ENCODE results near the gene SLC25A30.

The SLC25A30 gene

DNA sequence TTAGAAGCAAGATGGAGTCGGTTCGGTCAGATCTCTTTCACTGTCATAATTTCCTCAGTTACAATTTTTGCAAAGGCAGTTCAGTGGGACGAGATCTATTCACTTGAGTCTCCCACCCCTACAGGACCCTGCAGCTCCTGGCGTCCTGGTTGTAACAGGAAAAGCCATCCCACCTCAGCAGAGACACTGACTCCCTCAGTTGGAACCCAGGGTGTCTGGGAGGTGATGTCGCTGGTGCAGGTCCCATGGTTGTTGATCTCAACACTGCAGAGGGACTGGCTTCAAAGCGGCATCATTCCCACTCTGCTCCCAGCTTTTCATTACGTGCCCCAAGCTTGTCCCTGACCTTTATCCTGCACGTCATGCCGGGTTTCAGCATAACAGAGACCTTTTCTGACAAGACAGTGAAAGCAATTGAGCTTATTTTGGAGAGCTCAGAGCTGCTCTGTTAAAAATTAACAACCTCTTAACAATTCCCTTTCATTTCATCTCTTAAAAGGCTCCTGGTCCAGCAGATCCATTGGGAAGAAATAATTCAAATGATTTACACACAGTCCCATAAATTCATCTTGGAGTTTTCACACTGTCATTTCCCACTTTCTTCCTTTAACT is 29.0 kb upstream of the SLC25A30 start:
- H2BK120ac ChIP-seq (ENCODE audit: insufficient read depth, low read length, poor library complexity): peak overlapping the region; percentile 22
- H3K79me2 ChIP-seq (ENCODE audit: control insufficient read depth, insufficient read depth, low read length, poor library complexity): no peaks in the 10 kb centered on the region
- H3K4ac ChIP-seq (ENCODE audit: low read depth, low read length): peak overlapping the region; percentile 10
- H3K36me3 ChIP-seq (ENCODE audit: control insufficient read depth in 1 of 2, insufficient read depth in 2 of 2, low read length in 2 of 2): no peaks in the 10 kb centered on the region
- no peak overlapping the region for H3K9ac ChIP-seq (ENCODE audit: low read length)
- H4K12ac ChIP-seq (ENCODE audit: low read depth, low read length): peak overlapping the region; percentile 44
- H3K14ac ChIP-seq (ENCODE audit: low read length): no peak overlapping the region
- H2AFZ ChIP-seq (ENCODE audit: insufficient read depth, low read length, poor library complexity): no peak overlapping the region
- no peak for DNase-seq
- no CpG with 5 or more reads among the region's 9 CpGs for WGBS (ENCODE audit: extremely low coverage, insufficient coverage, insufficient read length)
- no peaks in the 10 kb centered on the region for H3K9me3 ChIP-seq (ENCODE audit: insufficient read depth, low read depth, low read length)
- H3K27ac ChIP-seq (ENCODE audit: low read depth, low read length): no peak overlapping the region
- no peak overlapping the region for H3K4me3 ChIP-seq (ENCODE audit: low read depth, low read length)
- H2BK12ac ChIP-seq (ENCODE audit: low read length): peak overlapping the region; percentile 80
- peaks cover 2 to 3% of the 10 kb centered on the region in 2 experiments for H3K4me1 ChIP-seq (ENCODE audit: control insufficient read depth in 1 of 2, insufficient read depth in 2 of 2, low read length in 2 of 2)
- H3K23ac ChIP-seq (ENCODE audit: low read length): no peak overlapping the region
- no peak overlapping the region for H2AK5ac ChIP-seq (ENCODE audit: low read length)
- H4K91ac ChIP-seq (ENCODE audit: low read depth, low read length): peak overlapping the region; percentile 57
- no peak overlapping the region for H2BK5ac ChIP-seq (ENCODE audit: low read depth, low read length, poor library complexity)
- no peaks in the 10 kb centered on the region for H3K79me1 ChIP-seq (ENCODE audit: low read length)
- no peaks in the 10 kb centered on the region for H3K27me3 ChIP-seq (ENCODE audit: insufficient read depth, low read length)
- H3K4me2 ChIP-seq (ENCODE audit: low read length): no peak overlapping the region
- peak overlapping the region; percentile 29 for H4K8ac ChIP-seq (ENCODE audit: low read depth, low read length)
- H3K18ac ChIP-seq (ENCODE audit: low read length): no peak overlapping the region

DNA sequence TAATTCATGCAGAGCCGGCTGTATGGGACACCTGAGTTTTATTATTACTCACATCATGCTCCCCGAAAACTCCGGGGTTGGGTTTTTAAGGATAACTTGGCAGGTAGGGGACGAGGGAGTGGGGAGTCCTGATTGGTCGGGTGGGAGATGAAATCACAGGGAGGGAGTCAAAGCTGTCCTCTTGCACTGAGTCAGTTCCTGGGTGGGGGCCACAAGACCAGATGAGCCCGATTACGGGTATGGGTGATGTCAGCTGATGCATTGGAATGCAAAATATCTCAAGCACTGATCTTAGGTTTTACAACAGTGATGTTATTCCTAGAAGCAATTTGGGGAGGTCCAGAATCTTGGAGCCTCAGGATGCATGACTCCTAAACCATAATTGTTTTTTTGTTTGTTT is 28.0 kb upstream of the SLC25A30 start:
- no peak overlapping the region for H3K27ac ChIP-seq (ENCODE audit: low read depth, low read length)
- no peaks in the 10 kb centered on the region for H3K79me1 ChIP-seq (ENCODE audit: low read length)
- H2AK5ac ChIP-seq (ENCODE audit: low read length): no peak overlapping the region
- H3K18ac ChIP-seq (ENCODE audit: low read length): no peak overlapping the region
- H3K9ac ChIP-seq (ENCODE audit: low read length): no peak overlapping the region
- H3K4ac ChIP-seq (ENCODE audit: low read depth, low read length): no peak overlapping the region
- H3K4me1 ChIP-seq (ENCODE audit: control insufficient read depth in 1 of 2, insufficient read depth in 2 of 2, low read length in 2 of 2): peaks cover 2 to 3% of the 10 kb centered on the region in 2 experiments
- H3K4me2 ChIP-seq (ENCODE audit: low read length): no peak overlapping the region
- H3K79me2 ChIP-seq (ENCODE audit: control insufficient read depth, insufficient read depth, low read length, poor library complexity): no peaks in the 10 kb centered on the region
- no peaks in the 10 kb centered on the region for H3K27me3 ChIP-seq (ENCODE audit: insufficient read depth, low read length)
- peak; percentile 35 to 66 for DNase-seq
- WGBS (ENCODE audit: extremely low coverage, insufficient coverage, insufficient read length): no CpG with 5 or more reads among the region's 7 CpGs
- no peak overlapping the region for H2BK120ac ChIP-seq (ENCODE audit: insufficient read depth, low read length, poor library complexity)
- H3K9me3 ChIP-seq (ENCODE audit: insufficient read depth, low read depth, low read length): no peaks in the 10 kb centered on the region
- no peak overlapping the region for H2BK5ac ChIP-seq (ENCODE audit: low read depth, low read length, poor library complexity)
- H3K14ac ChIP-seq (ENCODE audit: low read length): no peak overlapping the region
- H4K12ac ChIP-seq (ENCODE audit: low read depth, low read length): no peak overlapping the region
- H4K8ac ChIP-seq (ENCODE audit: low read depth, low read length): no peak overlapping the region
- H2BK12ac ChIP-seq (ENCODE audit: low read length): no peak overlapping the region
- no peaks in the 10 kb centered on the region for H3K36me3 ChIP-seq (ENCODE audit: control insufficient read depth in 1 of 2, insufficient read depth in 2 of 2, low read length in 2 of 2)
- H3K4me3 ChIP-seq (ENCODE audit: low read depth, low read length): no peak overlapping the region
- H3K23ac ChIP-seq (ENCODE audit: low read length): no peak overlapping the region
- H4K91ac ChIP-seq (ENCODE audit: low read depth, low read length): no peak overlapping the region
- H2AFZ ChIP-seq (ENCODE audit: insufficient read depth, low read length, poor library complexity): no peak overlapping the region

DNA sequence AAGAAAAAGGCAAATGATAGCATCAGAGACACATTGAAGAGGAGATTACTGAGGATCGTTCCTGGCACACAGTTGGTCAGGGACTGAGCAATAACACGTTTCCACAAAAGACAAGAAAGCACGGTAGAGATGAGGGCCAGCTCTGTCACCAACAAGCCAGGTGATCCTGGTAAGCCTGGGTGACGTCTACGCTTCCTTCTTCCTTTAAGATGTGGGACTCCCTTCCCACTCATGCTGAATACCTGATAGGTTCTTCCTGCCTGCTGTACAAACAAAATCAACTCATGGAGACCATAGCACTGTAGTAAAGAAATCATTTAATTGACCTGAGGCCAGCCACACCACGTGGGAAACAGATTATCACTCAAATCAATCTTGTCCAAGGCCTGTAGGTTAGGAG is 26.9 kb upstream of the SLC25A30 start:
- H4K91ac ChIP-seq (ENCODE audit: low read depth, low read length): no peak overlapping the region
- no peak overlapping the region for H3K9ac ChIP-seq (ENCODE audit: low read length)
- H3K27ac ChIP-seq (ENCODE audit: low read depth, low read length): no peak overlapping the region
- H2BK5ac ChIP-seq (ENCODE audit: low read depth, low read length, poor library complexity): no peak overlapping the region
- no peak overlapping the region for H4K8ac ChIP-seq (ENCODE audit: low read depth, low read length)
- H3K4me3 ChIP-seq (ENCODE audit: low read depth, low read length): no peak overlapping the region
- no CpG with 5 or more reads among the region's 6 CpGs for whole genome bisulfite sequencing (ENCODE audit: extremely low coverage, insufficient coverage, insufficient read length)
- H2AK5ac ChIP-seq (ENCODE audit: low read length): no peak overlapping the region
- H3K18ac ChIP-seq (ENCODE audit: low read length): no peak overlapping the region
- H2AFZ ChIP-seq (ENCODE audit: insufficient read depth, low read length, poor library complexity): no peak overlapping the region
- peaks cover 3 to 5% of the 10 kb centered on the region in 2 experiments for H3K4me1 ChIP-seq (ENCODE audit: control insufficient read depth in 1 of 2, insufficient read depth in 2 of 2, low read length in 2 of 2)
- H2BK120ac ChIP-seq (ENCODE audit: insufficient read depth, low read length, poor library complexity): no peak overlapping the region
- H3K79me2 ChIP-seq (ENCODE audit: control insufficient read depth, insufficient read depth, low read length, poor library complexity): no peaks in the 10 kb centered on the region
- H3K79me1 ChIP-seq (ENCODE audit: low read length): no peaks in the 10 kb centered on the region
- H3K23ac ChIP-seq (ENCODE audit: low read length): no peak overlapping the region
- H3K36me3 ChIP-seq (ENCODE audit: control insufficient read depth in 1 of 2, insufficient read depth in 2 of 2, low read length in 2 of 2): no peaks in the 10 kb centered on the region
- DNase-seq: peak; percentile 19 to 29
- H3K14ac ChIP-seq (ENCODE audit: low read length): no peak overlapping the region
- no peak overlapping the region for H3K4me2 ChIP-seq (ENCODE audit: low read length)
- no peaks in the 10 kb centered on the region for H3K27me3 ChIP-seq (ENCODE audit: insufficient read depth, low read length)
- H3K9me3 ChIP-seq (ENCODE audit: insufficient read depth, low read depth, low read length): no peaks in the 10 kb centered on the region
- H2BK12ac ChIP-seq (ENCODE audit: low read length): no peak overlapping the region
- no peak overlapping the region for H3K4ac ChIP-seq (ENCODE audit: low read depth, low read length)
- no peak overlapping the region for H4K12ac ChIP-seq (ENCODE audit: low read depth, low read length)

DNA sequence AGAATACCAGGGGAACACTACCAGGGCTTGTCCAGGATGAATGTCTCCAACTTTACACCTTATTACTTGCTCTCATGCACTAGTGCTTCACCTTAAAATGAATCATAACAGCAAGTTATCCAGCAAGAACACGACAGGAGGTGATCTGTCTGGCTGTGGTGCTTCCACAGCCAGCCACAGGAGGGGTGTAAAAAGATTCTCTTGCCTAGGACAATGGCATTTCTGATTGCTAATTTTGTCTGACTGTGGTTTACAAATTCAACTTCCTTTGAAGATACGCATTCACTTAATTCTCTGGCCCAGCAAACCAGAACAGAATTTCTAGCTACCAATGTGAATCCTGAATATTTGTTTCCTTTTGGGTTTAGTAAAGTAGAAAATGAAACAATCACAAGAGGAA is 23.5 kb upstream of the SLC25A30 start:
- no peak overlapping the region for H4K8ac ChIP-seq (ENCODE audit: low read depth, low read length)
- H3K9me3 ChIP-seq (ENCODE audit: insufficient read depth, low read depth, low read length): no peaks in the 10 kb centered on the region
- no peaks in the 10 kb centered on the region for H3K79me2 ChIP-seq (ENCODE audit: control insufficient read depth, insufficient read depth, low read length, poor library complexity)
- no peak overlapping the region for H2BK12ac ChIP-seq (ENCODE audit: low read length)
- H3K14ac ChIP-seq (ENCODE audit: low read length): no peak overlapping the region
- H2BK5ac ChIP-seq (ENCODE audit: low read depth, low read length, poor library complexity): no peak overlapping the region
- no peak overlapping the region for H3K4me2 ChIP-seq (ENCODE audit: low read length)
- peaks cover 3 to 5% of the 10 kb centered on the region in 2 experiments for H3K4me1 ChIP-seq (ENCODE audit: control insufficient read depth in 1 of 2, insufficient read depth in 2 of 2, low read length in 2 of 2)
- no peak overlapping the region for H2AFZ ChIP-seq (ENCODE audit: insufficient read depth, low read length, poor library complexity)
- no peak overlapping the region for H3K4me3 ChIP-seq (ENCODE audit: low read depth, low read length)
- H2BK120ac ChIP-seq (ENCODE audit: insufficient read depth, low read length, poor library complexity): no peak overlapping the region
- H2AK5ac ChIP-seq (ENCODE audit: low read length): no peak overlapping the region
- WGBS (ENCODE audit: extremely low coverage, insufficient coverage, insufficient read length): no CpG with 5 or more reads among the region's 2 CpGs
- no peaks in the 10 kb centered on the region for H3K79me1 ChIP-seq (ENCODE audit: low read length)
- H3K9ac ChIP-seq (ENCODE audit: low read length): no peak overlapping the region
- no peak for DNase-seq
- no peak overlapping the region for H3K23ac ChIP-seq (ENCODE audit: low read length)
- no peak overlapping the region for H4K91ac ChIP-seq (ENCODE audit: low read depth, low read length)
- H3K4ac ChIP-seq (ENCODE audit: low read depth, low read length): no peak overlapping the region
- no peaks in the 10 kb centered on the region for H3K27me3 ChIP-seq (ENCODE audit: insufficient read depth, low read length)
- H3K27ac ChIP-seq (ENCODE audit: low read depth, low read length): no peak overlapping the region
- H3K18ac ChIP-seq (ENCODE audit: low read length): no peak overlapping the region
- no peaks in the 10 kb centered on the region for H3K36me3 ChIP-seq (ENCODE audit: control insufficient read depth in 1 of 2, insufficient read depth in 2 of 2, low read length in 2 of 2)
- H4K12ac ChIP-seq (ENCODE audit: low read depth, low read length): no peak overlapping the region

All from trophoblast cell (in vitro differentiated cells and primary cell).